GM20431 (cell line): ENCODE results near the gene PINLYP.

Source experiments
- in situ Hi-C: fragments of 300-500 bp; cut with MseI, MboI; formaldehyde crosslinking; loops from one replicate; pipeline ENCODE4 v1.15.0; 2020; ENCODE audit warnings: low sequenced_read_pairs; ENCODE audit not compliant: unreplicated experiment

Gene PINLYP

DNA sequence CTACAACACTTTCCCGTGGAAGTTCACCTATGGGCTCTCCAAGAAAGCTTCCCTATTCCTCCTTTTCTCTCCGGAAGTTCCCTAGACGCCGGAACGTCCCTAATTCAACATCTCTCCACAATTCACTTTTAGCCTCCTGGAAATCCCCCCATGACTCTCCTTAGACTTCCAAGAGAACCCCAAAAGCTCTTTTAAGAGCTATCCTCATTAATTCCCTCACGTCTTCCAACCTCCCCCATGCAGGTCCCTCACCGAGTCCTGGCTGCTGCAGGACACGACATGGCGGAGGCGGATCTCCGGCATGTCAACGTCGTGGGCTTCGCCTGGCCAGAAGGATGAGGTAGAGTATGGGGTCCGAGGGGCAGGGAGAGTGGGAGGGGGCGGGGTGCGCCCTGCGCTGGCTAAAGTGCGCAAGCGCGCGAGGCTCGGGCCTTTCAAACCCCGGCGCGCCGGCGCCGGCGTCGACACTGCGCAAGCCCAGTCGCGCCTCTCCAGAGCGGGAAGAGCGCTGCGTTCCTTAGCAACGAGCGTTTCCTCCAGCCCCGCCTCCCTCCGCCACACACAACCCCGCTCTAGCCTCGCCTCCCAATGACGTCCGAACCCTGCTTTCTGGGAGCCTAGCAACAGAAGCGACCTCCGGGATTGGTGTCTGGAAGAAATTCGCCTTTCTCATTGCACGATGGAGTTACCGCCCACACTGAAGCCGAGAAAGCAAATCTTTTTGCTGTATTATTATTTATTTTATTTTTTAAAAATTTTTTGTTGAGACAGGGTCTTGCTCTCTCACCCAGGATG lies at the start of gene PINLYP, which contains the start of gene XRCC1:
Gene PINLYP, plus strand, starts transcription at position 646 of the 795 bp plus-strand sequence. CDS start 1,391 bp downstream, outside the sequence.
Gene XRCC1, minus strand, starts transcription at position 372 of the 795 bp plus-strand sequence. Its CDS starts 69 bp downstream, at position 303.
- in situ Hi-C loops: no loop called here

- in situ Hi-C loops: no loop called here
Observed at GRCh38 chr19:43525836-43526771, 49.5 kb upstream of the PINLYP start.

DNA sequence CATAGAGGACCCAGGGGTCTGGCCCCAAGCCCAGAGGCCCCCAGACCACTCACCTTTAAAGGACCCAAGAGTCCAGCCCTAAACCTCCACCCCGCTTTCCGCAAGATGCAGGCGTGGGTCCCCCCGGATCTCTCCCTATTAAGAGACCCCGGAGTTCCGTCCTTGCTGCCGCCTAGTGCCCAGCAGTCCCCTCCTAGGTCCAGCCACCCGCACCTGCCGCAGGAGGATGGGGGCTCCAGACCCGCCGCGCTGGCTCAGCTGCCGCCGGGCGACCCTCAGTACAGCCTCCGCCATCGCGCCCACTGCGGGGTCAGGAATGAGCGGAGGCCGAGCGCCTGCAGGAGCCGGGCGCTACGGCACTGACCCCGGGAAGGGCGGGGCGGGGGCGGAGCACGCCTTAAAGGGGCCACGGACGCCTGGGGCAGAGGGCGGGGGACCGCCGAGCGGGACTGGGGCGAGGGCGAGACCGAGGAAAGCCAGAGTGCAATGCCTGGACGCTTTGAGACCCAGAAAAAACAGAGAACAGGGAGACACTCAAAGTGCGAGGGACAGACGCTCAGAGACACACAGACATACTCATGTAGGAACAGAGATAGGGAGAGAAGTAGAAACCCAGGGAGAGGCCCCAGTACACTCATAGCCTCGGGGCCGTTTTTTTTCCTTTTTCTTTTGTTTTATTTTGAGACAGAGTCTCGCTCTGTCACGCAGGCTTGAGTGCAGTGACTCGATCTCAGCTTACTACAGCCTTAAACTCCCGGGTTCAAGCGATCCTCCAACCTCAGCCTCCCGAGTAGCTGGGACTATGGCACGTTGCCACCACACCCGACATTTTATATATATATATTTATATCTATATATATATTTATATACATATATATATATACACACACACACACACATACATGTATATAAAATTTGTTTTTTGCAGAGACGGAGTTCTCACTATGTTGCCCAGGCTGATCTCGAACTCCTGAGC lies 48.4 kb upstream of the PINLYP start, which contains the start of gene ETHE1:
Gene ETHE1, minus strand, starts transcription at position 318 of the 976 bp plus-strand sequence. Its CDS starts 24 bp downstream, at position 294.
- in situ Hi-C loops: no loop called here

DNA sequence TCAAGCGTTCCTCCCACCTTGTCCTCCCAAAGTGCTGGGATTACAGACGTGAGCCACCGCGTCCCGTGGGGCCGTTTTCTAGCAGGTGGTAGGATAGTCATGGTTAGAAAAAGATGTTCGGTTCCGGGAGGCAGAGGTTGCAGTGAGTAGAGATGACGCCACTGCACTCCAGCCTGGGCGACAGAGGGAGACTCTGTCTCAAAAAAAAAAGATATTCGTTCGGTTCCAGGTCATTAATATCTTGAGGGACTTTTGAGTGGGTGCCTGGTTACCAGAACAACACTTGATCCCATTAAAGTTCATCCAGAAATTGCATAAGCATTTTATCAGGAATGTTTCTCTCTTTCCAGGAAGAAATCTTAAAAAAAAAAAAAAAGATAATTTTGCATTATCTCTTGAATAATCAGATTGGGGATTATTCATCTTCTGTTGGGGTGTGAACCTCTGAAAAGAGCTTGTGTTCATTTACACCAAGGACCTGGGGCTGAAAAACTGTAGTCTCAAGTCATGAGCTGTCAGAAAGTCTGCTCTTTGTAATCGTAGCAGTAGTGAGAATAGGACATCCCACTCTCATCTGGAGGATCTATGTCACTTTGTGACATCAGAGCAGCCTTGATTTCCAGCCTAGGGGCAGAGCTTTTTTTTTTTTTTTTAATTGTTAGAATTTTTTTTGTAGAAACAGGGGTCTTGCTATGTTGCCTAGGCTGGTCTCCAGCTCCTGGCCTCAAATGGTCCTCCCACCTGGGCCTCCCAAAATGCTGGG lies 47.6 kb upstream of the PINLYP start:
- in situ Hi-C loops: no loop called here

DNA sequence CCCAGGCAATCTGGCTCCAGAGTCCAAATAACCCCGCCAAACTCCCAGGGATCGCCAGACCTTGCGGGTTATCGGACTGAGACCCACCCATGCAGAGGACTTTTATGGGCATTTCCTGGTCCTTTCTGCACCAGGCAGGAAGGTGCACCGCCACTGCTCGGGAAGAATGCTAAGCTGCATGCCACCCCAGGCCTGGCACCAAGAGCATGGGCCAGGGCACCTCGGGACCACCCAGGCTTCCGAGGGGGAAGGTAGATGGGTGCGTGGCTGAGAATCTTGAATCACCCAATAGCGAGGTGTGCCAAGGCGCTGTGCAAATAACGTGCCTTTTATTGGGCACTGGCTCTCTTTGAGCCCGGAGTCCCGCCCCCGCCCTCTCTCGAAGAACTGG lies 43.0 kb upstream of the PINLYP start:
- in situ Hi-C loops: no loop called here

DNA sequence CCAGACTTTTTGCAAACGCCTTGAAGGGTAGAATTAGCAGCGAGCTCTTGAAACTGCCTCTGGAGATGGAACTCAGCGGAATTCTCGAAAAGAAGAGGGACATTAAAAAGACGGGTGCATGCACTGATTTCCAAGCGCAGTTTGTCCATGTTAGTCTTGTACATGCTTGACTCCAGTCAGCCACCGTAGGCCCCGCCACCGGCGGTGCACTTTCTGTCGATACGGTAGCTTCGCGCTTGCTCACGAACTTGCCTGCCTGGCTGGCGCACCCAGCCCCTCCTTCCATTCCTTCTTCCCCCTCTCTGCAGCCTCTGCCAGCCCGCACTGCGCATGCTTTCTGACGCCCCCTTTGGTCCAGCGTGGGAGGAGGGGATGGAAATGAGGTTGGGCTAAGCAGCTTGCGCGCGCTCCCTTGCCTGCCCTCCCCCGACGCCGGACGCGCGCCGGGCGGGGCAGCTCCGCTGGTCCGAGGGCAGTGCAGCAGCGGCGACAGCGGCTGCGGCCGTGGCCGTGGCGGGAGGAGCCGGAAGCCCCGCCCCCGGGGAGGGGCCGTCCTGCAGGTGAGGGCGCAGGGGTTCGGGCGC lies 42.5 kb upstream of the PINLYP start, which contains the start of gene ZNF575:
Gene ZNF575, plus strand, starts transcription at position 227 of the 584 bp plus-strand sequence. CDS start 1,235 bp downstream, outside the sequence.
- in situ Hi-C loops: no loop called here

DNA sequence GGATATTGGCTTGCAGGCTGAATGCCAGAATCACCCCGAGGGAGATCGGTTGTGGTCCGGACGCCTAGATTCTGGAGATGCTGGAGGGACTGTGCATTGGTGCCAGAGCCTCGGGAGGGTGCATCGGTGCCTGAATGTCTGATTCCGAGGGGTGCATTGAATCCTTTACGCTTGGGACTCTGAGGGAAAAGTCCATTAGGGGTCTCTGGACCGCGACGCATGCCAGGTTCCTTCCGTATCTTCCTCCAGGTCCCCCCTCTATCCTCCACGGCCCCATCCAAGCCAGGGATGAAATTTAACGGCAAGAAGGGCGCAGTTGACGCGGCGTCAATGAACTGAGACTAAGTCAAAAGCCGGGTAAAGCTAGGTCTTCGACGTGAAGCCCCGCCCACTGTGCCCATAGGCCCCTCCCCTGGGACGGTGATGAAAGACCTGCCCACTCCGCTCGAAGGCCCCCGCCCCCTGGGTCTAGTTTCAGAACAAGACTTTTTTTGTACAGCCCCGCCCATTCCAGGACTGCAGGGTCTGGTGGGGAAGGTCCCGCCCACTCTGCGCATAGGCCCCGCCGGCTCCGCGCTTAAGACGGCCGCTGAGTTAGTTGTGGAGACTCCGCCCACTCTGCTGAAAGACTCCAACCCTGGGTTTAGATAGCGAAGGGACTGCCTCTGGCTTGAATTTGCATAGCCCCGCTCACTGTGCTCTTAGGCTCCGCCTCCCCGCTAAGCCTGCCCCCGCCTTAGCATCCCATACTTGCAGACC lies 41.9 kb upstream of the PINLYP start:
- in situ Hi-C loops: no loop called here

DNA sequence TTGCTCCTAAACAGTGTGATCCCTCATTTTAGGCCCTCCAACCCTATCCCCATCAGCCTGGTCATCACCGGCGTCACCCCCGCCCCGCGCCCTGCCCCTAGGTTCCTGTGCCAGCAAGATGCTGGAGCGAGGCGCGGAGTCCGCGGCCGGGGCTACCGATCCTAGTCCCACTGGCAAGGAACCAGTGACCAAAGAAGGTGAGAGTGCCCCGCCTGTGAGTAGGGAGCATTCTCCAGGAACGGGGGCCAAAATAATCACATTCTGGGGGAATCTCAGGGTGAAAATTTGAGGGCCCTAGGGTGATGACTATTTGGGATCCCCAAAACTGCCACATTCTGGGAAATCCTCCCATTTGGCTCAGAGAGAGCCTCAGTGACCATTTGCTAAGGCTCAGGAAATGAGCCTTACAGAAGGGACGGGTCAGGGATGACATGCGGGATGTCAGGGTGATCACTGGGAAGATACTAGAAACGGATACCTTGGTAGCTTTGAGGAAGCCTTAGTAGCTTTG lies 41.2 kb upstream of the PINLYP start:
- in situ Hi-C loops: no loop called here

- in situ Hi-C loops: no loop called here
Observed at GRCh38 chr19:43534816-43535761, 40.5 kb upstream of the PINLYP start.

DNA sequence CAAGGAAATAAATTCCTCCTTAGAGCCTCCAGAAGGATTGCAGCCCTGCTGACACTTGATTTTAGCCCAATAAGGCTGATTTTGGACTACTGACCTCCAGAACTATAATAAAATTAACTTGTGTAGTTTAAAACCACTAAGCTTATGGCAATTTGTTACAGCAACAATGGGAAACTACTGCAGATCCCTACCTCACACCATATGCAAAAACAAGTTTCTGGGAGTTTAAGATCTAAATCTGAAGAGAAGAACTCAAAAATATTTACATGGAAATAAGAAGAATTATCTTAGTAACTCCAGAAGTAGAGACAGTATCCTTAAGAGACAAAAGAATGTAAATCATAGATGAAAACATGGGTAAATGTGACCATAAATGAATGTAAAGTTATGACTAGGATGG lies 36.7 kb upstream of the PINLYP start:
- in situ Hi-C loops: no loop called here

GRCh38 chr19:43540381-43540780 lies 35.2 kb upstream of the PINLYP start:
- in situ Hi-C loops: no loop called here

- in situ Hi-C loops: no loop called here
Observed at GRCh38 chr19:43541920-43542650, 33.5 kb upstream of the PINLYP start.

GRCh38 chr19:43544077-43544476 lies 31.5 kb upstream of the PINLYP start:
- in situ Hi-C loops: no loop called here

DNA sequence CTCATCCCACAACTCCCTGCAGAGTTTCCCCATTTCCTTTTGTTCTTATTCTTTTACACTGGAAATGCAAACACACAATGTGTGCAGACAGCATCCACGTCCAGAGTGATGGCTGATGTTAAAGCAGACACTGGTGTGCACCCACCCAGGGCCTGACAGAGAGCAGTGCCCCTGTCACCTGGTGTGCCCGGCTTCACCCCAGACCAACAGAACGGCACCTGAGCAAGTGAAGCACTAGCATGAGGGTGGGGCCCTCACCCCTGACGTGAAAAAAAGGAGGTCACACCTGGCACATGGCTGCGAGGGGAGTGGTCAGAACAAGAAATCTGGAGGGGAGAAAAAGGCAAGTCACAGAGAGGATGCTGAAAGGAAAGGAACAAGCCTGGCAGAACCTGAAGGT lies 30.3 kb upstream of the PINLYP start:
- in situ Hi-C loops: no loop called here

- in situ Hi-C loops: no loop called here
Observed at GRCh38 chr19:43545981-43546380, 29.6 kb upstream of the PINLYP start.

DNA sequence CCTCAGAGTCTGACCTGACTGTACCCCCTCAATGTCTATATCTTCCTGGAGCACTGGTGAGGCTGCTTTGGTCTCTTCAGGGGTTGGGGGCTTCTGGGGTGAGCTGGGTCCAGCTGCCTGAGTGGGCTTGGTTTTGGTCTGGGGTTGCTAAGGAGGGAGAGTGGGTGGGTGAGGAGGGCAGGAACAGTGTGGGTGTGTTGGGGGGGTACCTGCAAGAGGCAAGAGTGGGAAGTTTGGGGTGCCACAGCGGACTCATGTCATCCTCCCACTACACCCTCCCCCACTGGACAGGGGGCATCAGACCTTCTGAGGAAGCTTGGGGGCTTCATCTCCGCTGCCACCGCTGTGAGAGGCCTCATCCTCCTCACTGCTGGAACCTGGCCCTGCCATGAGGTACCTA lies 29.0 kb upstream of the PINLYP start:
- in situ Hi-C loops: no loop called here
